GM21723 (cell line): Measurements from ENCODE around the gene ARID5B.

Experiments
- ATAC-seq: cut with Tn5 transposase; IDR thresholded peaks from one replicate; pipeline ENCODE4 v1.9.1; 2021; ENCODE audit warnings: mild to moderate bottlenecking, moderate library complexity; ENCODE audit not compliant: unreplicated experiment

The ARID5B gene

DNA sequence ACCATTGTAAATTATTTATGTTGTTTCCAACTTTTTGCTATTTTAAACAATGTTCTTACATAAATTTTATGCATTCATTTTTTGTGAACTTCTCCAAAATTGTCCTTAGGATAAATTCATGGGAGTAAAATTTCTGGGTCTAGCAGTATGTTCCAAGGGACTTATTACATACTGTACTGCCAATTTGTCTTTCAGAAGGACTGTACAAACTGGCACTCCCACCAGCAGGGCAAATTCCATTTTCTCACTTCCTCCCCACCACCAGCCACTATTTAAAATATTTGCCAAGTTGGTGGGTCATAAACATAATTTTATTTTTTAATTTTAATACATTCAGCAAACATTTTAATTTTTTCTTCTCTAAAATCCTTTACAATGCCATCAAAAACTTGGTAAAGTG is 13.7 kb upstream of the ARID5B start:
- ATAC-seq, result no peak

DNA sequence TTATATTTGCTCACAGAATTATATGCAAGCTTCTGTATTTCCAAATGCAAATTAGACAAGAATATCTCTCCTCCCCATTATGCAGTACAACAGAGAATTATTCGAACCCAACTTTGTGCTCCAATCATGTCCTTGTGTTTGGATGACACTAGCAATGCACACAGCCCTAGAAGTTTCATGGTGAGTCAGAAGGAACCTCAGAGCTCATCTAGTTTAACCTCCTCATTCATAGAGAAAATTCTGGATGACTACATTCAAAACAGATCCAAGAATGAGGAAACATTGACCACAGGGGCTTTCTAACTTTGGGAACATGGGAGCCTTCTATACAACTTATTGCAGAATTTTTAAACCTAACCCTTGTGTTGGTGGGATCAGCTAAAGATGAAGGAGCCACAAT is 12.8 kb upstream of the ARID5B start:
- no peak for ATAC-seq

DNA sequence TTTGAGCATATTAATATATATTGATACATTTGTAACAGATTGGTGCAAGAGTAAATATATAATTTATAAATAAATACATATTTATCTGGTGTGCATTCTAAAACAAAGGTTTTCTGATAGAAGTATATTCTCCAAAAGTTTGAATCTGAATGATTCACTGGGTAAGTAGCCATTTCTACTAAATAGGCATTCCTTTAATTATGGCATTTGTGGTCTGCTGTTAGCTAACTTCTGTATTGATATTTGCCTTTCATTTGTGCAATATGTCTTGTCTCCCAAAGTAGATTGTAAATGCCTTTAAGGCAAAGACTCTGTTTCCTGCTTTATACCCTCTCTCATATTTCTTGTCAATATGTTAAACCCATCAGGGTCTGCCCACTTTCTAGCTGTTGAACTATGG is 11.1 kb upstream of the ARID5B start:
- no peak for ATAC-seq

DNA sequence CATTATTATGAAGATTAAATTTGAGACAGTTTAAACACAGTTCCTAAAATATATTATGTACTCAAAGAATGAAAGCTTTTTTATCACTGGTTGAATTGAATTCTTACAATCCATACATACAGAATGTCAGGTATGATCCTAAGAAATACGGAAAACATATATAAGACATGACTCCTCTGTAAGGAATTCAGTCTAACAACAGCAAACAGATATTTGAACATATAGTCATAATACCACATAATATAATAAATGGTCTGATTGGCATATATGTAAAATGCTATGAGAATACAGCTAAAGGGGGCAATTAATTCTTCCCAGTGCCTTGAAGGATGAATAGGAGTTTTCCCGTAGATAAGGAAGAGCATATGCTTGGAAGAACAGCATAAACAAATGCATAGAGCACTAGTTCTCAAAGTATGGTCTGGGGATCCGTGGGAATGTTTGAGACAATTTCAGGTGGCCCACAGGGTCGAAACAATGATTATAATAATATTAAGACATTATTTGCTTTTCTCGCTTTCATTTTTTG is 10.6 kb upstream of the ARID5B start:
- no peak for ATAC-seq

DNA sequence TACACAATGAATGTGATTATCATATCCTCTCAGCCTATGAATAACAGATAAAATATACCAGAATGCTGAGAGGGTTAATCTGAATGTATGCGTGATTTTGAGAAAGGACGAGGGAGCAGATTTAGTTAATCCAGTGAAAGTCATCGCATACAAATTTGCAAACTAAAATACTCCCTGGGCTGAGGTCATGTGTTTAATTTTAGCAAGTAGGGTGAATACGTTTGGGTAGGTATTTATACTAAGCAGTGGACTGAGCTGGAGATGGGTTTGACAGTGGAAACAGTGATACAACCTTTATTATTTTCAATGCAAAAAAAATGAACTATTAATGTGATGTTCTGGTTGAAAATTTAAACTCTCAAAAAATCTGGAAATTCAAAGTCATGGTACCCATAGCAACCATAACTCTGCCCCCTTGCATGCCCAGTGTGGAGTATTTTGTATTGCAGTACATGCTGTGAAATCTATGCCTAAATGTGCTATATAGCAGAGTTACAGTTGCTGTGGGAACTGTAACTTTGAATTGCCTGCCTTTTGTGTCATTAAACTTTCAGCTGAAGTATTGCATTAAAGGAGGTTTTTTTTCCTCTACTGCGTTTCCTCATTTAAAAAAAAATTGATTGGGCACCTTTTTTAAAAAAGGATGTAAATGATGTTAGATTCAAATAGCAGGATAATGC is 9.5 kb upstream of the ARID5B start:
- no peak for ATAC-seq

DNA sequence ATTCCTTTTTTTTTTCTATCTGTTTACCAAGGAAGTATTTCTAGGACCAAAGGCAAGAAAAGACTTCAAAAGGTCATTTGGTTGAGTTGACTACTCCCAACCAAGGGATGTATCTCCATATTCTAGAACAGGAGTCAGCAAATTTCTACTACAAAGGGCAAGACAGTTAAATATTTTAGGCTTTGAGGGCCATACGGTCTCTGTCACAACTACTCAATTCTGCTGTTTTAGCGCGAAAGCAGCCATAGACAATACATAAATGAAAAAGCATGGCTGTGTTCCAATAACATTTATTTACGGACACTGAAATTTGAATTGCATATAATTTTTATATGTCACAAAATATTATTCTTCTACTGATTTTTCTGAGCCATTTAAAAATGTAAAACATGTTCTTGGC is 8.5 kb upstream of the ARID5B start:
- no peak for ATAC-seq

DNA sequence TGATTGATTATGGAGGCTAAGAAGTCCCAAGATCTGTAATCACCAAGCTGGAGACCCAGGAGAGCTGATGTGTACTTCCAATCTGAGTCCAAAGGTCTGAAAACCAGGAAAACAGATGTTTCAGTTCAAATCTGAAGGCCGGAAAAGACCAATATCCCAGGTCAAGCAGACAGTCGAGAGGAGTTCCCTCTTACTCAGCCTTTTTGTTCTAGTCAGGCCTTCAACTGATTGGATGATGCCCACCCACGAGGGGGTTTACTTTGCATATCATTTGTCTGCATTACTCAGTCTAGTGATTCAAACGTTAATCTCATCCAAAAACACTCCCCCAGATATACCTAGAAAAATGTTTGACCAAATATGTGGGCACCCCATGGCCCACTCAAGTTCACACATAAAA is 7.4 kb upstream of the ARID5B start:
- no peak for ATAC-seq

DNA sequence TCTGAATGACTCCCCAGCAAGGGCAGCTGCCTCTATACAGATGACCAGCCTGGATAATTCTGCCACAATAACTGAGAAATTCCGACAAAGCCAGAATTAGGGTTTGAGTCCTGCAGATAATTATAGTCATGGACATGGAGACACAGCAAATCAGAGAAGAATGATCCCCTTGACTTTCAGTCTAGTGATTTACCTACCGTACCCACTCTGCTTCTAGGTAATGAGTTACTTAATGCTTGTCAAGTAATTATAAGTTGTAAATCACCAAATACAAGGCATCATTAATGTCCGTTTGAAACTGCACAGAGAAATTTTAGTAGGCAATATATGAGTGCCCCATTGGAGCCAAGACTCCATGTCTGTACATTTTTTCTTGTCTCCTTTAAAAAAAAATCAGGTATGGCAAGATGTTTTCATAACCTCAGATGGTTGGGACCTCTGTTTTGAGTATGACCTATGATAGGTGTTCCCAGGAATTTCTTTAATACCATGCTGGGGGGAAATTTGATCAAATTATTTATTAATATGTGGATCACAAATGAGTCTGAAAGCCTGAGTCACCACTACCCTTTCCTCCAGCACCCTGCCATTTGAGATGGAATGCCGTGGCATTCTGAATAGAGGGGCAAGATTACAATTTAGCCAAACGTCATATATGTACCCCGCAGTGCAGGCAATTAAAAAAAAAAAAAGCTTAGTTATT is 5.5 kb upstream of the ARID5B start:
- ATAC-seq, result no peak

DNA sequence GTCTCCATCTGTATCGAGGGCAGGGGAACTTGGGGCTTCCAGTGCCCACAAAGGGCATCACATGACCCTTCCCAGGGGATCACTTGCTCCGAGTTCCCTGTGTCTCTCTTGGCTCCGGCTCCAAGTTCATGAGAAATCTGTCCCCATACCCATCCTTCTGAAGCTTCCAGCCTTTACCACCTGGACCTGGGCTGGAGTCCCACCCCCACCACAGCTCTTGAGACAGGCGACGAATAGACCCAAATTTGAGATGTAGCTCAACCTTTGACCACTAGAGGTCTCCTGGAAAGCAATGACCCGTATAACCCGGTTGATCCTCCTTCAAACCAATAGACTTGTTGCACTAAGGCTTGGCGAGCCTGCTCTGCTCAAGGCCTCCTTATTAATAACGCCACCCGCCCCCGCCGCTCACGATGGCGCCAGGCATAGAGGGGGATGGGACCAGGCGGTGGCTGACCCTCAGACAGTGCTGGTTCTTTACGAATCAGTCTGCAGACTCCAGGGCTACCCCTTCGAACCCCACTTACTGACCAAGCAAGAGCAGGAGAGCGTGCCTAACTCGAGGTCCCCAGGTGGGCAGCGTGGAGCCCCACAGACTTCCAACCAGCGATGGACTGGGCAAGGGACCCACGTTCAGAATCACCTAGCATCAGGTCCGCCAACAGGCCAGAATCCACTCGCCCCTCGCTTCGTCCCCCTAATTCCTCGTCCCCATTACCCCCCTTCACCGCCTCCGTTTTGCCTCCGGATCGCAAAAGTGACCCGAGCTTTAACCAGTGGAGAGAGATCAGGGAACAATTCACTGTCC is 4.4 kb upstream of the ARID5B start:
- peak; percentile 66 for ATAC-seq

DNA sequence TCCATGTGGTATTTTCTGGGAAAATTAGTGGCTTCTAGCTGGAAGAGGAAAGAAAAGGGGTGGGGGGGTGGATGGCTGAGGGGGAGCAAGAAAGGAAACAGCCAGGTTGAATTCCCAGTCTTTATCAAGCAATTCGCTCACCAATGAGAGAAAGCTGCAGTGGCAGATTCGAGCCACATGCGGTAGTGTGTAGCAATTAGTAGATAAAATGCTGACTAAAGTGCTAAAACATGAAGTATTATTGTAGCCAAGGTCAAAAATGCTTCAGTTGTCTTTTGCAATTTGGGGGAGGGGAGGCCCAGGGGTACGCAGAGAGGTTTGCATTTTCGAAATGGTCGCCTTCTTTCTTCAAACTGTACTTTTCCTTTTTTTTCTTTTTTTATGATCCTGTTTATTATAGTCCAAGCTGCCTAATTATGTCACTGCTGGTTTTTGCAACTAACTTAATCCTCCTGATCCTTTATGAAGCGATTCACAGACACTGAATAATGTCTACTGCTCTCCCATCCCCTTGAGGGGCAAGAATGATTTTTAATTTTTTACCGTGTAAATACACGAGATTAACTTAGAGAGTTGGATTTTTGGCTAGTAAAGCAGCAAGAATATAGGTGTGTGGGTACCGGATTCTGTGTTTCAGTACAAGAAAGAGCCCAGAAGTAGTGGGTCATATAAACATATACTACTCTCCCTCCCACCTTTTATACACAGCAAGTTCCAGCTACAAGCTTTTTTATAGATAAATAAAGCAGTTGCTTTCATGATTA is 3.6 kb upstream of the ARID5B start:
- no peak for ATAC-seq

DNA sequence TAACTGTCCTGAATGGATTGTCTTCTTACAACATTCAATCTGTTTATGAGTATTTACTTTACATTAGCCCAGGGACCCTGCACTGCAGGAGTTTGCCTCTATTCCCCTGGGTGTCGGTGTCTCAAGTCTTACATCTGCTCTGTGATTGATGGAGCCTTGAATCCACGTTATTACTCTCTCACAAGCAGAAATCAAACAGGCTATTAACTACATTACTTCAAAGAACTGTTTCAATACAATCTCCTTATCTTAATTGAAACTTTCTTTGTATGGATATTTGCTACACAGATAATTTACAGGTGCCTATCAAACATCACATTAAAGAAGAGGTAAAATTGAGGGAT is 3.1 kb upstream of the ARID5B start:
- ATAC-seq, result no peak

DNA sequence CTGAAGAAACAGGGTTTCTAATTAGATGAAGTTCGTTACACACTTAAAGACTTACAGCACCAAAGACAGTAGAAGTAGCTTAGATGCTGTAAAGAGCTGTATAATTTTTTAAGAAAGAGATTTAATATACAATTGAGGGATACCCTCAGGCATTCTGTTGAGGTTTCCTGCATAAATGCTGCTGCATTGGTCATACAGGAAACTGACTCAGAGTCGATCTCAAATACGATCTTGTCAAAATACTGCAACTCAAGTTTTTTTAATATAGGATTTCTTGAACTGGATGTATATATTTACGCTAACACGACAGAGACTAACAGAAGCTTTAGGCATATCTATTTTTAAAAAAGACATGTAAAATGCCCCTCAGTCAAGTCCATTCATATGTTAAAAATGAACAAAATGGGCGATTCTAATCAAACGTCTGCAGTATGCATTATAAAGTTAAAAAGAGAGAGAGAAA is 2.4 kb upstream of the ARID5B start:
- ATAC-seq, result no peak

DNA sequence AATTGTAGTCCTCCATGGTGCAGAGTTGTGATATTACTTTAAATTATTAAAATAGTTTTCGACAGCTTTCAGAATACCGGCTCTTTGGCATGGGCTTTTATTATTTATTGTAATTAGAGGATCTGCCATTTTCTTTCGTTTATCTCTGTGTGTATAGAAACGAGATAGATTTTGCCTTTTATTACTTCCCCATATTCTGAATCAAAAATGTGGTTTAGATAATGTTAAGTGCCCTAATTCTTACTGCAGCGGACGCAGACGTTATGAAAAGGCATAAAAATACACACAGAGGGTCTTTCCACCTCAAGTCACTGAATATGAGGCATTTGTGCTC is 1.9 kb upstream of the ARID5B start:
- no peak for ATAC-seq

DNA sequence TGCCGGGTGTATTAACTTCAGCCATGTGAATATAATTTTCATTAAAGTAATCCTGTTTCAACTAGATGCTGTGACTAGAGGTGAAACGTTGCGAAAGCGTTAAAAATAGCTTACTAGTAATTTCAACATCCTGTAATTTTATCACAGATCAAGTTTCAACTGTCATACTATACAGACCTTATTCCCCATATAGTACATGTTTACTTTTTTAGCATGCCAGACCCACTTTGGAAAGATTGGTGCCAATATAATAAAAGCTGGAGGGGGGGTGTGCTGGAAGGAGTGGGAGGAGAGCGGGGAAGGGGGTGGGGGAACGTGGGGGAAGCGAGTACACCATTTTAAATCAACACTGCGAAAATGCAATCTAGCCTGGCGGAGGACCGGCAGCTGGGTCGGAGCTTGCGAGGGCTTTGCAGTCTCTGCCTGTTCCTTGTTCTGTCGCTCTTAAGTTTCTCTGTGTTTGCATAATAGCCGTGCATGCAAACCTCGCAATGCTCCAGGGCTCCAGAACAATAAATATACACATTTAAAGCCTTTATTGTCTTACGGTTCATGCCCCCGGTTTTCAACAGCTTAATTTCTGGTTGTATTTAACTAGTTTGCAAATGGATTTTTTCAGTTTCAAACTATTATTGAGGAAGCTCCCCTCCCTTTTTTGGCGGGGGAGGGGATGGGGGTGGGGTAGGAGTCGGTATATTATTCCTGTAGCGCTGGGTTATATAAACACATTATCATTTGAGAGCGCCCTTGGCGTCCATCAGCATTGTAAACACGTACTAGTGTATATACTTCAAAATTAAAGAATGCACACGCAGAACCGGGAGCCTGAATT is 1.3 kb upstream of the ARID5B start:
- ATAC-seq, result peak; percentile 42

DNA sequence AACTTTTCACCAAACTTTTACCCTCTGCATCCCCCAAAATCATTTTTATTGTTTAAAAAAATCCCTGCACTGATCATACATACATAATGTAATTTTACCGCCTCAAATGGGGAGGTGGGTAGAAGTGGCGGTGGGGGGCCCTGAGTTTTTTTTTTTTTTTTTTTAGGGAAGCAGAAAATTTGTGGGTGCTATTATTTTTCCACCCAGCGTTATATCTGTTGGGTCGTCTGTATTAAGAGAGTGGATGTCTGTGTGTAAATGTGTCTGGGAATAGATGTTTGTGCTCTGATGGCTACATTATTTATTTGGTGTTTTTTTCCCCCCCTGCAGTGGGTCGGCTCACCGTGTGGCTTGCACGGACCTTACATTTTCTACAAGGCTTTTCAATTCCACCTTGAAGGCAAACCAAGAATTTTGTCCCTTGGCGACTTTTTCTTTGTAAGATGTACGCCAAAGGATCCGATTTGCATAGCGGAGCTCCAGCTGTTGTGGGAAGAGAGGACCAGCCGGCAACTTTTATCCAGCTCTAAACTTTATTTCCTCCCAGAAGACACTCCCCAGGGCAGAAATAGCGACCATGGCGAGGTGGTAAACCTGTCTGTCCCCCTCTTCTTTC is 438 bp downstream of the ARID5B start:
- no peak for ATAC-seq

DNA sequence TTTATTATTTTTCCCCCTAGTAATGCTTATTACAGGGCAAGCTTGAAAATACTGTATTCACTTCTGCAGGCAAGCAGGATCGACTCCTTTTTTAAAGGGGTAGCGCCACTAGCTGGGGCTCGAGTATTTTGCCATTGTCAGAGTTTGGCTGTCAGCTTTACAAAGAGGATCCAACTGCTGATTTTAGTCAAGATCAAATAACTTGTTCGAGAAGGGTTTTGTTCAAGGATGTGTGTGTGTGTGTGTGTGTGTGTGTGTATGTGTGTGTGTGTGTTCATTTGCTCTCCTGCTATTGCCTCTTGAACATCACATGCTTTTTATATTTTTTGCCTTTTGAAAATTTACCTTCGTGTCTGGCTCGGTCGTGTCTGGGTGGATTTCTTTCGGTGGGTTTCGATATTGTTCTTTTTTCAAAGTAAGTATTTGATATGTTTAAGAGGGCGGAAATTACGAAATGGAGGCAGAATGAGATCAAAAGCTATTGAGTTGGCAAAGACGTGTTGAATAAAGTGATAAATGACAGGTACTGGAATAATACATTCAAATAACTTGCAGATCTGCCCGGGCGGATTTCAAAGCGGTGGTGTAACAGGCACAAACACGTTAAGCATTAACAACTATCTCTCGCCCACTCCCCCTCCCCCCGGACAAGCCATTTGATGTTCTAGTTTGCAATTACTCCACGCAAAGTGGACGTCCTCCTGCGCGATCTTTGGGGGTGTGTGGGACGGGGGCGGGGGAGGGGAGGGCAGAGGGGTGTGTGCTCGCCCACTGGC is 1.1 kb downstream of the ARID5B start:
- ATAC-seq, result peak; percentile 15

DNA sequence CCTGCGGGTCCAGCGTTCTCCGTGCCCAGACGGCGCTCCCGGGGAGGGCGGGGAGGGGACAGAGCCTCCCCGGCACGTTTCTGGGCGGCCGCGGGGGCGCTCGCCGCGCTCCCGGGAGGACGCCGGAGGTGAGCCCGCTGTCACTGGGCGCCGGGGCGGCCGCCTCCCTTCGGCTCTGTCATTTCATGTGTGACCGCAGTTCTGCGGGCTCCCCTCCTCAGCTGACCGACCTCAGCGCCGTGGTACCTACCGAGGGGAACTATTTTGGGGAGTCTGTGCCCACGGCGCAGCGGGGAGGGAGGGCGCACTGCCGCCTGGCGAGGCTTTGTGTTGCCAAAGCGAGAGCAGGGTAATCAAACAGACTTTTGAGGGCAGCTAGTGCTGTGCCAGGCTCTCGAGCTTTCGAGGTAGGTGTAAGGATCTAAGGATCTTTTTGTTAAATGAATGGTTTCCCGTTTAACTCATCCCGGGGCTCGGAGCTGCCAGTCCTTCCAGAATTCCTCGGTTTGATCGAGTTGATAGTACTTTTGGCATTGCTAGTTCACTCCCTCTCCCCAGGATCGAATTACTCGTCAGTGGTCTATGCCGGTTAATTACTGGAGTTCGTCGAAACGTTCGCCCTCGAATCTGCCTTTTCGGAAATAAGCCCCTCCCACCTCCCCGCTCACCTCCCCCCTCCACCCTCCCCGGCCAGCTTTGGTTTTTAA is 1.9 kb downstream of the ARID5B start:
- ATAC-seq, result peak; percentile 43

DNA sequence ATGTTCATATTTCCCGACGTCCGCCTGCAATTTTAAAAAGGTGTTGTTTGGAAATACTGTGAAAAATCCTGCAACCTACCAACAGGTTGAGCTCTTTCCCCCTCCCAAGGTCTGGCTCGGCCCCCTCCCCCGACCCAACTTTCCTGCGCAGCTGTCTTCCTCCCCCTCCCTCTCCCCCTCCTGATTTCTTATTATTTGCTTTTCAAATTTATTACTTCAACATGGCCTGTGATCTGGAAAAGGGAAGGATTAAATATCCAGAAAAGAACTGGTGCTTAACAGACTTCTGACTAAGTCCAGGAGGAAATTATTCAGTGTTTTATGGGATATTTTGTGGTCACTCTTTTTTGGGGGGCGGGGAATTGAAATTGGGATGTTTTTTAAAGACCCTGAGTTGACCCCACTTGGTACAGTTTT is 2.4 kb downstream of the ARID5B start:
- no peak for ATAC-seq
